ENCODE measurements around the gene TRPV5. TPM values are rescaled to one million over a fixed set of nuclear protein-coding genes. Genes with fewer than 3 reads are reported as not detected.

Gene TRPV5
- polyA plus RNA-seq, 10 donors, result 0.05 to 0.14 (median 0.10) TPM; not detected in 6

Other genes with a start within 250 kb of the TRPV5 start
- under 1 TPM in 1 of 10 donors, not detected in 9; 0.29 TPM for gene PRSS1, start 184.3 kb downstream of the TRPV5 start, polyA plus RNA-seq (ENCODE audit: insufficient read length in 10 of 10)
- not detected for gene PRSS2, start 162.8 kb downstream of the TRPV5 start, polyA plus RNA-seq (ENCODE audit: insufficient read length in 10 of 10)
- 10 to 100 TPM in 2 of 10 donors, 1 to 10 TPM in 8; 3.1 to 13.9 (median 5.4) TPM for gene EPHB6, start 78.7 kb downstream of the TRPV5 start, polyA plus RNA-seq (ENCODE audit: insufficient read length in 10 of 10)
- 1 to 10 TPM in 1 of 10 donors, under 1 TPM in 8, not detected in 1; 0.12 to 1.2 (median 0.23) TPM for gene TRPV6, start 48.0 kb downstream of the TRPV5 start, polyA plus RNA-seq (ENCODE audit: insufficient read length in 10 of 10)
- gene LLCFC1, start 5.7 kb upstream of the TRPV5 start, polyA plus RNA-seq (ENCODE audit: insufficient read length in 10 of 10), result under 1 TPM in 6 of 10 donors, not detected in 4; 0.16 to 0.60 (median 0.42) TPM
- 1 to 10 TPM in 4 of 10 donors, under 1 TPM in 6; 0.58 to 3.0 (median 0.89) TPM for gene KEL, start 28.6 kb upstream of the TRPV5 start, polyA plus RNA-seq (ENCODE audit: insufficient read length in 10 of 10)
- not detected for gene OR9A2, start 93.4 kb upstream of the TRPV5 start, polyA plus RNA-seq (ENCODE audit: insufficient read length in 10 of 10)
- gene OR6V1, start 118.6 kb upstream of the TRPV5 start, polyA plus RNA-seq (ENCODE audit: insufficient read length in 10 of 10), result not detected
- gene PIP, start 198.3 kb upstream of the TRPV5 start, polyA plus RNA-seq (ENCODE audit: insufficient read length in 10 of 10), result not detected
- gene TAS2R39, start 249.7 kb upstream of the TRPV5 start, polyA plus RNA-seq (ENCODE audit: insufficient read length in 10 of 10), result not detected

Measured in muscle of back (tissue), 10 donors.